ENCODE measurements around the gene AHNAK2.
"Not testable (repeated sequence)": the region's sequence is repeated elsewhere in the genome, so short reads cannot be mapped to it uniquely, and the experiment has no call there.

Gene AHNAK2

GRCh38 chr14:104953896-104954656, 24.1 kb downstream of the AHNAK2 start:
- no peak for DNase-seq (ENCODE audit: low read depth, low spot score)

- DNase-seq (ENCODE audit: low read depth, low spot score) = no peak
Measured at GRCh38 chr14:104953097-104953496, 25.1 kb downstream of the AHNAK2 start.

DNA sequence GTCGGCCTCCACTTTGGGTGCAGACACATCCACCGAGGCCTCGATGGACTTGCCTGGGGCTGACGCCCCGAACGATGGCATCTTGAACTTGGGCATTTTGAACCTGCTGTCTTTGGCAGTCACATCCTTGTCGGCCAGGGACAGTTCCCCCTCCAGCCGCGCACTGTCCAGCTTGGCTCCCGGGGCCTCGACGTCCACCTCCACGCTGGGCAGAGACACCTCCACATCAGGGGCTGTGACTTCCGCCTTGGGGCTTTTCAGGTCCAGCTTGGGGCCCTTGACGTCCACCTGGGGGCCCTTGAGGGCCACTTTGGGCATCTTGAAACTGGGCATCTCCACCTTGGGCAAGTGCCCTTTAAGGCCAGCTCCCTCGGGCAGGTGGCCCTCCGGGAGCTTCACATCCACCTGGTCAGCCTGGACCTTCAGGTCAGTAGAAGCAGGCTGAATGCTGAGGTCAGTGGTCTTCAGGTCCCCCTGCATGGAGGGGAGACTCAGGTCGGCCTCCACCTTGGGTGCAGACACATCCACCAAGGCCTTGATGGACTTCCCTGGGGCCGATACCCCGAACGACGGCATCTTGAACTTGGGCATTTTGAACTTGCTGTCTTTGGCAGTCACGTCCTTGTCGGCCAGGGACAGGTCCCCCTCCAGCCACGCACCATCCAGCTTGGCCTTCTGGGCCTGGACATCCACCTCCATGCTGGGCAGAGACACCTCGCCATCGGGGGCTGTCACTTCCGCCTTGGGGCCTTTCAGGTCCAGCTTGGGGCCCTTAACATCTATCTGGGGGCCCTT, 26.1 kb downstream of the AHNAK2 start:
- not testable (repeated sequence) for DNase-seq (ENCODE audit: low read depth, low spot score)

- DNase-seq (ENCODE audit: low read depth, low spot score) = not testable (repeated sequence)
Measured at GRCh38 chr14:104950701-104951100, 27.5 kb downstream of the AHNAK2 start.

DNA sequence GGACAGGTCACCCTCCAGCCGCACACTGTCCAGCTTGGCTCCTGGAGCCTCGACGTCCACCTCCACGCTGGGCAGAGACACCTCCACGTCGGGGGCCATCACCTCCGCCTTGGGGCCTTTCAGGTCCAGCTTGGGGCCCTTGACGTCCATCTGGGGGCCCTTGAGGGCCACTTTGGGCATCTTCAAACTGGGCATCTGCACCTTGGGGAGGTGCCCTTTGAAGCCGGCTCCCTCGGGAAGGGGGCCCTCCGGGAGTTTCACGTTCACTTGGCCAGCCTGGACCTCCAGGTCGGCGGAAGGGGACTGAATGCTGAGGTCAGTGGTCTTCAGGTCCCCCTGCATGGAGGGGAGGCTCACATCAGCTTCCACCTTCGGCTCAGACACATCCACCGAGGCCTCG, 28.2 kb downstream of the AHNAK2 start:
- DNase-seq (ENCODE audit: low read depth, low spot score) = no peak

DNA sequence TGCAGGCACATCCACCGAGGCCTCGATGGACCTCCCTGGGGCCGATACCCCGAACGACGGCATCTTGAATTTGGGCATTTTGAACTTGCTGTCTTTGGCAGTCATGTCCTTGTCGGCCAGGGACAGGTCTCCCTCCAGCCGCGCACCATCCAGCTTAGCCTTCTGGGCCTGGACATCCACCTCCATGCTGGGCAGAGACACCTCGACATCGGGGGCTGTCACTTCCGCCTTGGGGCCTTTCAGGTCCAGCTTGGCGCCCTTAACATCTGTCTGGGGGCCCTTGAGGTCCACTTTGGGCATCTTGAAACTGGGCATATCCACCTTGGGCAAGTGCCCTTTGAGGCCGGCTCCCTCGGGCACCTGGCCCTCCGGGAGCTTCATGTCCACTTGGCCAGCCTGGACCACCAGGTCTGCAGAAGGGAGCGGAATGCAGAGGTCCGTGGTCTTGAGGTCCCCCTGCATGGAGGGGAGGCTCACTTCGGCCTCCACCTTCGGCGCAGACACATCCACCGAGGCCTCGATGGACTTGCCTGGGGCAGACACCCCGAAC, 28.7 kb downstream of the AHNAK2 start:
- DNase-seq (ENCODE audit: low read depth, low spot score) = not testable (repeated sequence)

DNA sequence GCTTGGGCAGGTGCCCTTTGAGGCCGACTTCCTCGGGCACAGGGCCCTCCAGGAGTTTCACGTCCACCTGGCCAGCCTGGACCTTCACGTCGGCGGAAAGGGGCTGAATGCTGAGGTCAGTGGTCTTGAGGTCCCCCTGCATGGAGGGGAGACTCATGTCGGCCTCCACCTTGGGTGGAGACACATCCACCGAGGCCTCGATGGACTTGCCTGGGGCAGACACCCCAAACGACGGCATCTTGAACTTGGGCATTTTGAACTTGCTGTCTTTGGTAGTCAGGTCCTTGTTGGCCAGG, 29.5 kb downstream of the AHNAK2 start:
- DNase-seq (ENCODE audit: low read depth, low spot score) = no peak

DNA sequence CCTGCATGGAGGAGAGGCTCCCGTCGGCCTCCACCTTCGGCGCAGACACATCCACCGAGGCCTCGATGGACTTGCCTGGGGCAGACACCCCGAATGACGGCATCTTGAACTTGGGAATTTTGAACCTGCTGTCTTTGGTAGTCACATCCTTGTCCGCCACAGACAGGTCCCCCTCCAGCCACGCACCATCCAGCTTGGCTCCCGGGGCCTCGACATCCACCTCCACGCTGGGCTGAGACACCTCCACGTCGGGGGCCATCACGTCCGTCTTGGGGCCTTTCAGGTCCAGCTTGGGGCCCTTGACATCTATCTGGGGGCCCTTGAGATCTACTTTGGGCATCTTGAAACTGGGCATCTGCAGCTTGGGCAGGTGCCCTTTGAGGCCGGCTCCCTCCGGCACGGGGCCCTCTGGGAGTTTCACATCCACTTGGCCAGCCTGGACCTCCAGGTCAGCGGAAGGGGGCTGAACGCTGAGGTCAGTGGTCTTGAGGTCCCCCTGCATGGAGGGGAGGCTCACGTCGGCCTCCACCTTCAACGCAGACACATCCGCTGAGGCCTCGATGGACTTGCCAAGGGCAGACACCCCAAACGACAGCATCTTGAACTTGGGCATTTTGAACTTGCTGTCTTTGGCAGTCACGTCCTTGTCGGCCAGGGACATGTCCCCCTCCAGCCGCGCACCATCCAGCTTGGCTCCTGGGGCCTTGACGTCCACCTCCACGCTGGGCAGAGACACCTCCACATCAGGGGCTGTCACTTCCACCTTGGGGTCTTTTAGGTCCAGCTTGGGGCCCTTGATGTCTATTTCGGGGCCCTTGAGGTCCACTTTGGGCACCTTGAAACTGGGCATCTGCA, 30.1 kb downstream of the AHNAK2 start:
- not testable (repeated sequence) for DNase-seq (ENCODE audit: low read depth, low spot score)

DNA sequence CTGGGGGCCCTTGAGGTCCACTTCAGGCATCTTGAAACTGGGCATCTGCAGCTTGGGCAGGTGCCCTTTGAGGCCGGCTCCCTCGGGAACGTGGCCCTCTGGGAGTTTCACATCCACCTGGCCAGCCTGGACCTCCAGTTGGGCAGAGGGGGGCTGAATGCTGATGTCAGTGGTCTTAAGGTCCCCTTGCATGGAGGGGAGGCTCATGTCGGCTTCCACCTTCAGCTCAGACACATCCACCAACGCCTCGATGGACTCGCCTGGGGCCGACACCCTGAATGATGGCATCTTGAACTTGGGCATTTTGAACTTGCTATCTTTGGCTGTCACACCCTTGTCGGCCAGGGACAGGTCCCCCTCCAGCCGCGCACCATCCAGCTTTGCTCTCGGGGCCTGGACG, 31.0 kb downstream of the AHNAK2 start:
- DNase-seq (ENCODE audit: low read depth, low spot score) = not testable (repeated sequence)

DNA sequence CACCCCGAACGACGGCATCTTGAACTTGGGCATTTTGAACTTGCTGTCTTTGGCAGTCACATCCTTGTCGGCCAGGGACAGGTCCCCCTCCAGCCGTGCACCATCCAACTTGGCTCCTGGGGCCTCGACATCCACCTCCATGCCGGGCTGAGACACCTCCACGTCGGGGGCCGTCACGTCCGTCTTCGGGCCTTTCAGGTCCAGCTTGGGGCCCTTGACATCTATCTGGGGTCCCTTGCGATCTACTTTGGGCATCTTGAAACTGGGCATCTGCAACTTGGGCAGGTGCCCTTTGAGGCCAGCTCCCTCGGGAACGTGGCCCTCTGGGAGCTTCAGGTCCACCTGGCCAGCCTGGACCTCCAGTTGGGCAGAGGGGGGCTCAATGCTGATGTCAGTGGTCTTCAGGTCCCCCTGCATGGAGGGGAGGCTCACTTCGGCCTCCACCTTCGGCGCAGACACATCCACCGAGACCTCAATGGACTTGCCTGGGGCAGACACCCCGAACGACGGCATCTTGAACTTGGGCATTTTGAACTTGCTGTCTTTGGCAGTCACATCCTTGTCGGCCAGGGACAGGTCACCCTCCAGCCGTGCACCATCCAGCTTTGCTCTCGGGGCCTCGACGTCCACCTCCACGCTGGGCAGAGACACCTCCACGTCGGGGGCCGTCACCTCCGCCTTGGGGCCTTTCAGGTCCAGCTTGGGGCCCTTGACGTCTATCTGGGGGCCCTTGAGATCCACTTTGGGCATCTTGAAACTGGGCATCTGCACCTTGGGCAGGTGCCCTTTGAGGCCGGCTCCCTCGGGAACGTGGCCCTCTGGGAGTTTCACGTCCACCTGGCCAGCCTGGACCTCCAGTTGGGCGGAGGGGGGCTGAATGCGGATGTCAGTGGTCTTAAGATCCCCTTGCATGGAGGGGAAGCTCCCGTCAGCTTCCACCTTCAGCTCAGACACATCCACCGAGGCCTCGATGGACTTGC, 31.9 kb downstream of the AHNAK2 start:
- not testable (repeated sequence) for DNase-seq (ENCODE audit: low read depth, low spot score)

GRCh38 chr14:104945266-104945665, 32.9 kb downstream of the AHNAK2 start:
- not testable (repeated sequence) for DNase-seq (ENCODE audit: low read depth, low spot score)

DNA sequence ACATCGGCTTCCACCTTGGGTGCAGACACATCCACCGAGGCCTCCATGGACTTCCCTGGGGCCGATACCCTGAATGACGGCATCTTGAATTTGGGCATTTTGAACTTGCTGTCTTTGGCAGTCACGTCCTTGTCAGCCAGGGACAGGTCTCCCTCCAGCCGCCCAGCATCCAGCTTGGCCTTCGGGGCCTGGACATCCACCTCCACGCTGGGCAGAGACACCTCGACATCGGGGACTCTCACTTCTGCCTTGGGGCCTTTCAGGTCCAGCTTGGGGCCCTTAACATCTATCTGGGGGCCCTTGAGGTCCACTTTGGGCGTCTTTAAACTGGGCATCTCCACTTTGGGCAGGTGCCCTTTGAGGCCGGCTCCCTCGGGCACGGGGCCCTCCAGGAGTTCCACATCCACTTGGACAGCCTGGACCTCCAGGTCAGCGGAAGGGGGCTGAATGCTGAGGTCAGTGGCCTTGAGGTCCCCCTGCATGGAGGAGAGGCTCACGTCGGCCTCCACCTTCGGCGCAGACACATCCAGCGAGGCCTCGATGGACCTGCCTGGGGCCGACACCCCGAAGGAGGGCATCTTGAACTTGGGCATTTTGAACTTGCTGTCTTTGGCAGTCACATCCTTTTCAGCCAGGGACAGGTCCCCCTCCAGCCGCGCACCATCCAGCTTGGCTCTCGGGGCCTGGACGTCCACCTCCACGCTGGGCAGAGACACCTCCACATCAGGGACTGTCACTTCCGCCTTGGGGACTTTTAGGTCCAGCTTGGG, 33.6 kb downstream of the AHNAK2 start:
- DNase-seq (ENCODE audit: low read depth, low spot score) = not testable (repeated sequence)

GRCh38 chr14:104944016-104944308, 34.2 kb downstream of the AHNAK2 start:
- DNase-seq (ENCODE audit: low read depth, low spot score) = not testable (repeated sequence)

DNA sequence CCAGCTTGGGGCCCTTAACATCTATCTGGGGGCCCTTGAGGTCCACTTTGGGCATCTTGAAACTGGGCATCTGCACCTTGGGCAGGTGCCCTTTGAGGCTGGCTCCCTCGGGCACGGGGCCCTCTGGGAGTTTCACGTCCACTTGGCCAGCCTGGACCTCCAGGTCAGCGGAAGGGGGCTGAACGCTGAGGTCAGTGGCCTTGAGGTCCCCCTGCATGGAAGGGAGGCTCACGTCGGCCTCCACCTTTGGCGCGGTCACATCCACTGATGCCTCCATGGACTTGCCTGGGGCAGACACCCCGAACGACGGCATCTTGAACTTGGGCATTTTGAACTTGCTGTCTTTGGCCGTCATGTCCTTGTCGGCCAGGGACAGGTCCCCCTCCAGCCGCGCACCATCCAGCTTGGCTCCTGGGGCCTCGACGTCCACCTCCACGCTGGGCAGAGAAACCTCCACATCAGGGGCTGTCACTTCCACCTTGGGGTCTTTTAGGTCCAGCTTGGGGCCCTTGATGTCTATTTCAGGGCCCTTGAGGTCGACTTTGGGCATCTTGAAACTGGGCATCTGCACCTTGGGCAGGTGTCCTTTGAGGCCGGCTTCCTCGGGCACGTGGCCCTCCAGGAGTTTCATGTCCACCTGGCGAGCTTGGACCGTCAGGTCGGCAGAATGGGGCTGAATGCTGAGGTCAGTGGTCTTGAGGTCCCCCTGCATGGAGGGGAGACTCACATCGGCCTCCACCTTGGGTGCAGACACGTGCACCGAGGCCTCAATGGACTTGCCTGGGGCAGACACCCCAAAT, 34.8 kb downstream of the AHNAK2 start:
- not testable (repeated sequence) for DNase-seq (ENCODE audit: low read depth, low spot score)

DNA sequence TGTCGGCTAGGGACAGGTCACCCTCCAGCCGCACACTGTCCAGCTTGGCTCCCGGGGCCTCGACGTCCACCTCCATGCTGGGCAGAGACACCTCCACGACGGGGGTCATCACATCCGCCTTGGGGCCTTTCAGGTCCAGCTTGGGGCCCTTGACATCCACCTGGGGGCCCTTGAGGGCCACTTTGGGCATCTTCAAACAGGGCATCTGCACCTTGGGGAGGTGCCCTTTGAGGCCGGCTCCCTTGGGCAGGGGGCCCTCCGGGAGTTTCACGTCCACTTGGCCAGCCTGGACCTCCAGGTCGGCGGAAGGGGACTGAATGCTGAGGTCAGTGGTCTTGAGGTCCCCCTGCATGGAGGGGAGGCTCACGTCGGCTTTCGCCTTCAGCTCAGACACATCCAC, 35.6 kb downstream of the AHNAK2 start:
- DNase-seq (ENCODE audit: low read depth, low spot score) = no peak

- DNase-seq (ENCODE audit: low read depth, low spot score) = no peak
Measured at GRCh38 chr14:104941508-104942365, 36.4 kb downstream of the AHNAK2 start.

- DNase-seq (ENCODE audit: low read depth, low spot score) = no peak
Measured at GRCh38 chr14:104940526-104941150, 37.5 kb downstream of the AHNAK2 start.
